Right lobe of liver (tissue), 4 donors: ENCODE results near the gene KIF19.

ENCODE experiments used
- CTCF ChIP-seq, 4 donors: fragments of 200-600 bp in 3 of 4; fragments of 450-650 bp in 1 of 4; IDR thresholded peaks; one replicate each; pipeline versions ENCODE4 v1.5.1 to v1.8.0; 2016 to 2022; ENCODE audit warnings: antibody characterized with exemption in 4 of 4, mild to moderate bottlenecking in 2 of 4
- POLR2A ChIP-seq: fragments of 450-650 bp; IDR thresholded peaks from one replicate; pipeline ENCODE4 v1.6.1; 2017; ENCODE audit warnings: antibody characterized with exemption, mild to moderate bottlenecking
- donor health status: DM: no; HTN: no; CAD: no.
- donor health status: DM: no; HTN: no; CAD: no.
- donor health status: DM: no; HTN: yes; CAD: no.

- no peak for TF ChIP-seq CTCF (IDR thresholded peaks at IDR 0.05)
- no peak for TF ChIP-seq POLR2A
These were observed 9.6 kb downstream of the KIF19 start for GRCh38 chr17:74335529-74336062.
